Hepatocyte (in vitro differentiated cells): ENCODE results near the gene ACADM.

Experiments
- CTCF ChIP-seq: fragments of 200-600 bp; sonication (generic); IDR thresholded peaks from 2 replicates; pipeline ENCODE4 v1.5.1; 2016; ENCODE audit warnings: antibody characterized with exemption, mild to moderate bottlenecking; ENCODE audit not compliant: poor library complexity
- EZH2 ChIP-seq: fragments of 200-600 bp; sonication (generic); IDR thresholded peaks from 2 replicates; pipeline ENCODE4 v1.6.1; 2016; ENCODE audit warnings: antibody characterized with exemption, mild to moderate bottlenecking, borderline replicate concordance

GRCh38 chr1:75722966-75723365 lies 1.5 kb upstream of the ACADM start:
- TF ChIP-seq CTCF, result no peak
- TF ChIP-seq EZH2, result no peak
